Measurements from ENCODE around the gene GALNT7. TPM values are rescaled to one million over a fixed set of nuclear protein-coding genes. Genes with fewer than 3 reads are reported as not detected.

GALNT7 gene
- total and polyA plus RNA-seq, 4 donors, result 0.65 to 13.0 (median 2.1) TPM

GRCh38 chr4:173259310-173259709, 90.7 kb downstream of the GALNT7 start:
- 86% methylated on average over 6 of the region's 6 CpGs for WGBS
- H3K36me3 ChIP-seq (ENCODE audit: control insufficient read depth in 4 of 4, insufficient read depth in 3 of 4, low read depth in 1 of 4, low read length in 3 of 4), result no peaks in the 10 kb centered on the region
- no peak overlapping the region for H3K9ac ChIP-seq (ENCODE audit: low read depth in 1 of 2, low read length in 2 of 2)
- H3K27me3 ChIP-seq (ENCODE audit: control insufficient read depth in 4 of 4, insufficient read depth in 4 of 4, low read length in 3 of 4), result no peaks in the 10 kb centered on the region
- no peak for DNase-seq (ENCODE audit: low spot score)
- no peaks in the 10 kb centered on the region for H3K9me3 ChIP-seq (ENCODE audit: control insufficient read depth in 4 of 4, low read length in 3 of 4)
- TF ChIP-seq, protein P1, sequence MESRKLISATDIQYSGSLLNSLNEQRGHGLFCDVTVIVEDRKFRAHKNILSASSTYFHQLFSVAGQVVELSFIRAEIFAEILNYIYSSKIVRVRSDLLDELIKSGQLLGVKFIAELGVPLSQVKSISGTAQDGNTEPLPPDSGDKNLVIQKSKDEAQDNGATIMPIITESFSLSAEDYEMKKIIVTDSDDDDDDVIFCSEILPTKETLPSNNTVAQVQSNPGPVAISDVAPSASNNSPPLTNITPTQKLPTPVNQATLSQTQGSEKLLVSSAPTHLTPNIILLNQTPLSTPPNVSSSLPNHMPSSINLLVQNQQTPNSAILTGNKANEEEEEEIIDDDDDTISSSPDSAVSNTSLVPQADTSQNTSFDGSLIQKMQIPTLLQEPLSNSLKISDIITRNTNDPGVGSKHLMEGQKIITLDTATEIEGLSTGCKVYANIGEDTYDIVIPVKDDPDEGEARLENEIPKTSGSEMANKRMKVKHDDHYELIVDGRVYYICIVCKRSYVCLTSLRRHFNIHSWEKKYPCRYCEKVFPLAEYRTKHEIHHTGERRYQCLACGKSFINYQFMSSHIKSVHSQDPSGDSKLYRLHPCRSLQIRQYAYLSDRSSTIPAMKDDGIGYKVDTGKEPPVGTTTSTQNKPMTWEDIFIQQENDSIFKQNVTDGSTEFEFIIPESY (IDR thresholded peaks at IDR 0.05), result no peak
- no peak for TF ChIP-seq EGR1 (IDR thresholded peaks at IDR 0.05; ENCODE audit: low read depth in 2 of 2)
- TF ChIP-seq RXRA (IDR thresholded peaks at IDR 0.05), result no peak
- TF ChIP-seq REST (IDR thresholded peaks at IDR 0.05), result no peak
- no peak for TF ChIP-seq YY1 (IDR thresholded peaks at IDR 0.05)
- no peak for TF ChIP-seq SP1 (IDR thresholded peaks at IDR 0.05)
- no peak for TF ChIP-seq JUND (IDR thresholded peaks at IDR 0.05)
- TF ChIP-seq FOXA2 (IDR thresholded peaks at IDR 0.05), result no peak
- no peak for TF ChIP-seq NR2F2 (IDR thresholded peaks at IDR 0.05)
- no peak for TF ChIP-seq GABPA (IDR thresholded peaks at IDR 0.05 in 1 of 2, conservative IDR thresholded peaks at IDR 0.05 in 1 of 2)
- TF ChIP-seq, protein P2, sequence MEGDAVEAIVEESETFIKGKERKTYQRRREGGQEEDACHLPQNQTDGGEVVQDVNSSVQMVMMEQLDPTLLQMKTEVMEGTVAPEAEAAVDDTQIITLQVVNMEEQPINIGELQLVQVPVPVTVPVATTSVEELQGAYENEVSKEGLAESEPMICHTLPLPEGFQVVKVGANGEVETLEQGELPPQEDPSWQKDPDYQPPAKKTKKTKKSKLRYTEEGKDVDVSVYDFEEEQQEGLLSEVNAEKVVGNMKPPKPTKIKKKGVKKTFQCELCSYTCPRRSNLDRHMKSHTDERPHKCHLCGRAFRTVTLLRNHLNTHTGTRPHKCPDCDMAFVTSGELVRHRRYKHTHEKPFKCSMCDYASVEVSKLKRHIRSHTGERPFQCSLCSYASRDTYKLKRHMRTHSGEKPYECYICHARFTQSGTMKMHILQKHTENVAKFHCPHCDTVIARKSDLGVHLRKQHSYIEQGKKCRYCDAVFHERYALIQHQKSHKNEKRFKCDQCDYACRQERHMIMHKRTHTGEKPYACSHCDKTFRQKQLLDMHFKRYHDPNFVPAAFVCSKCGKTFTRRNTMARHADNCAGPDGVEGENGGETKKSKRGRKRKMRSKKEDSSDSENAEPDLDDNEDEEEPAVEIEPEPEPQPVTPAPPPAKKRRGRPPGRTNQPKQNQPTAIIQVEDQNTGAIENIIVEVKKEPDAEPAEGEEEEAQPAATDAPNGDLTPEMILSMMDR (IDR thresholded peaks at IDR 0.05; ENCODE audit: low read depth, low read length, missing input control), result no peak
- no peak for TF ChIP-seq RAD21 (IDR thresholded peaks at IDR 0.05)
- no peak for TF ChIP-seq MAX (IDR thresholded peaks at IDR 0.05)
- no peak for TF ChIP-seq FOXA1 (IDR thresholded peaks at IDR 0.05)
- no peaks in the 10 kb centered on the region for H3K4me1 ChIP-seq (ENCODE audit: control insufficient read depth in 4 of 4, insufficient read depth in 4 of 4, low read length in 3 of 4)
- no peak overlapping the region for H3K27ac ChIP-seq (ENCODE audit: low read depth in 1 of 2, low read length in 2 of 2)
- H3K4me3 ChIP-seq (ENCODE audit: low read depth in 1 of 3, low read length in 3 of 3), result no peak overlapping the region

GRCh38 chr4:173261052-173261451, 92.4 kb downstream of the GALNT7 start:
- no peaks in the 10 kb centered on the region for H3K36me3 ChIP-seq (ENCODE audit: control insufficient read depth in 4 of 4, insufficient read depth in 3 of 4, low read depth in 1 of 4, low read length in 3 of 4)
- 86% methylated on average over 2 of the region's 2 CpGs for WGBS
- no peak for DNase-seq (ENCODE audit: low spot score)
- H3K27me3 ChIP-seq (ENCODE audit: control insufficient read depth in 4 of 4, insufficient read depth in 4 of 4, low read length in 3 of 4), result no peaks in the 10 kb centered on the region
- H3K4me3 ChIP-seq (ENCODE audit: low read depth in 1 of 3, low read length in 3 of 3), result no peak overlapping the region
- H3K9ac ChIP-seq (ENCODE audit: low read depth in 1 of 2, low read length in 2 of 2), result no peak overlapping the region
- no peak overlapping the region for H3K27ac ChIP-seq (ENCODE audit: low read depth in 1 of 2, low read length in 2 of 2)
- H3K9me3 ChIP-seq (ENCODE audit: control insufficient read depth in 4 of 4, low read length in 3 of 4), result no peaks in the 10 kb centered on the region
- peaks cover 0 to 4% (median 0%) of the 10 kb centered on the region in 4 donors for H3K4me1 ChIP-seq (ENCODE audit: control insufficient read depth in 4 of 4, insufficient read depth in 4 of 4, low read length in 3 of 4)
- TF ChIP-seq HNF4G (IDR thresholded peaks at IDR 0.05) (no peak), FOXA1 (IDR thresholded peaks at IDR 0.05) (no peak), REST (IDR thresholded peaks at IDR 0.05) (no peak), RAD21 (IDR thresholded peaks at IDR 0.05) (no peak), HNF4A (conservative IDR thresholded peaks at IDR 0.05) (no peak), JUND (IDR thresholded peaks at IDR 0.05) (no peak), GABPA (IDR thresholded peaks at IDR 0.05 in 1 of 2, conservative IDR thresholded peaks at IDR 0.05 in 1 of 2) (no peak), NR2F2 (IDR thresholded peaks at IDR 0.05) (no peak), TAF1 (conservative IDR thresholded peaks at IDR 0.05) (no peak), MAX (IDR thresholded peaks at IDR 0.05) (no peak), YY1 (IDR thresholded peaks at IDR 0.05) (no peak)
- TF ChIP-seq, protein P2 (IDR thresholded peaks at IDR 0.05; ENCODE audit: low read depth, low read length, missing input control), result no peak
- TF ChIP-seq, protein P3, sequence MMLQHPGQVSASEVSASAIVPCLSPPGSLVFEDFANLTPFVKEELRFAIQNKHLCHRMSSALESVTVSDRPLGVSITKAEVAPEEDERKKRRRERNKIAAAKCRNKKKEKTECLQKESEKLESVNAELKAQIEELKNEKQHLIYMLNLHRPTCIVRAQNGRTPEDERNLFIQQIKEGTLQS (IDR thresholded peaks at IDR 0.05), result no peak
